Breast epithelium (tissue), 4 donors: ENCODE data around the gene OR2T11. TPM values are rescaled to one million over a fixed set of nuclear protein-coding genes. Genes with fewer than 3 reads are reported as not detected.
"Not testable (repeated sequence)": the region's sequence is repeated elsewhere in the genome, so short reads cannot be mapped to it uniquely, and the experiment has no call there.

ENCODE experiments used
- DNase-seq, 2 donors: peaks; one replicate each; pipeline ENCODE4 v3.0.0-alpha.2; 2019; ENCODE audit warnings: low spot score in 2 of 2
- H3K27ac ChIP-seq, 2 donors: fragments of 200-600 bp; sonication (generic) in 1 of 2; one replicate each; pipeline ENCODE4 v1.5.1; 2016 to 2019; ENCODE audit warnings: mild to moderate bottlenecking in 1 of 2
- H3K27me3 ChIP-seq, 2 donors: fragments of 200-600 bp; sonication (generic) in 1 of 2; one replicate each; pipeline versions ENCODE4 v1.5.1 to v1.6.0; 2017 to 2019; ENCODE audit warnings: control low read depth in 1 of 2, mild to moderate bottlenecking in 1 of 2
- H3K36me3 ChIP-seq: fragments of 200-600 bp; one replicate; pipeline ENCODE4 v1.5.1; 2019
- H3K4me1 ChIP-seq, 2 donors: fragments of 200-600 bp; sonication (generic); one replicate each; pipeline ENCODE4 v1.5.1; 2016 to 2019; ENCODE audit warnings: control low read depth in 1 of 2
- H3K4me3 ChIP-seq, 3 donors: fragments of 200-600 bp; sonication (generic); 1 replicate in 2 of 3; 2 replicates in 1 of 3; pipeline ENCODE4 v1.5.1; 2016 to 2019; ENCODE audit warnings: mild to moderate bottlenecking in 3 of 3, moderate library complexity in 2 of 3
- H3K9me3 ChIP-seq, 2 donors: fragments of 200-600 bp; sonication (generic) in 1 of 2; one replicate each; pipeline ENCODE4 v1.5.1; 2016 to 2019; ENCODE audit warnings: control low read depth in 1 of 2
- CTCF ChIP-seq, 3 donors: fragments of 450-650 bp; IDR thresholded peaks; one replicate each; pipeline ENCODE4 v1.5.1; 2016 to 2017; ENCODE audit warnings: antibody characterized with exemption in 3 of 3, mild to moderate bottlenecking in 3 of 3, moderate library complexity in 3 of 3
- POLR2A ChIP-seq: fragments of 450-650 bp; IDR thresholded peaks from one replicate; pipeline ENCODE4 v1.6.1; 2016; ENCODE audit warnings: antibody characterized with exemption, mild to moderate bottlenecking, moderate library complexity
- POLR2AphosphoS5 ChIP-seq, 3 donors: sonication (generic); formaldehyde crosslinking; IDR thresholded peaks; one replicate each; pipeline ENCODE4 v1.6.1; 2017; ENCODE audit warnings: antibody characterized with exemption in 3 of 3
- intact Hi-C: fragments of 100-400 bp; cut with DNase I; formaldehyde crosslinking; loops from one replicate; pipeline ENCODE4 v1.15.1; 2023; ENCODE audit warnings: low total_unique reads
- total RNA-seq, 3 donors: library from RNA; depleted of rRNA; stranded (reverse); fragments of >200 nt; gene quantifications; one replicate each; pipeline ENCODE4 v1.1.0, GENCODE V29; 2016

OR2T11 gene
- total RNA-seq, 3 donors from 2014 or later: not detected

GRCh38 chr1:248589334-248589733 lies 45.6 kb downstream of the OR2T11 start:
- Histone ChIP-seq H3K27me3 (no peaks in the 10 kb centered on the region), H3K36me3 (no peaks in the 10 kb centered on the region)

GRCh38 chr1:248585266-248585665 lies 49.6 kb downstream of the OR2T11 start:
- no peaks in the 10 kb centered on the region for H3K9me3 ChIP-seq
- no peaks in the 10 kb centered on the region for H3K27me3 ChIP-seq
- no peaks in the 10 kb centered on the region for H3K4me1 ChIP-seq
- H3K36me3 ChIP-seq: no peaks in the 10 kb centered on the region
- intact Hi-C loops: no loop called here
- DNase-seq: no peak
- TF ChIP-seq POLR2AphosphoS5 (IDR thresholded peaks at IDR 0.05) (no peak), POLR2A (no peak), CTCF (IDR thresholded peaks at IDR 0.05) (no peak)
- no peak overlapping the region for H3K4me3 ChIP-seq
- no peak overlapping the region for H3K27ac ChIP-seq

More at GRCh38 chr1:248589334-248589733, 45.6 kb downstream of the OR2T11 start:
- TF ChIP-seq POLR2A: no peak
- TF ChIP-seq POLR2AphosphoS5 (IDR thresholded peaks at IDR 0.05): no peak
- no peak for TF ChIP-seq CTCF (IDR thresholded peaks at IDR 0.05)
- no peaks in the 10 kb centered on the region for H3K4me1 ChIP-seq
- no peak for DNase-seq
- H3K27ac ChIP-seq: no peak overlapping the region
- intact Hi-C loops: no loop called here
- H3K4me3 ChIP-seq: no peak overlapping the region
- H3K9me3 ChIP-seq: no peaks in the 10 kb centered on the region

DNA sequence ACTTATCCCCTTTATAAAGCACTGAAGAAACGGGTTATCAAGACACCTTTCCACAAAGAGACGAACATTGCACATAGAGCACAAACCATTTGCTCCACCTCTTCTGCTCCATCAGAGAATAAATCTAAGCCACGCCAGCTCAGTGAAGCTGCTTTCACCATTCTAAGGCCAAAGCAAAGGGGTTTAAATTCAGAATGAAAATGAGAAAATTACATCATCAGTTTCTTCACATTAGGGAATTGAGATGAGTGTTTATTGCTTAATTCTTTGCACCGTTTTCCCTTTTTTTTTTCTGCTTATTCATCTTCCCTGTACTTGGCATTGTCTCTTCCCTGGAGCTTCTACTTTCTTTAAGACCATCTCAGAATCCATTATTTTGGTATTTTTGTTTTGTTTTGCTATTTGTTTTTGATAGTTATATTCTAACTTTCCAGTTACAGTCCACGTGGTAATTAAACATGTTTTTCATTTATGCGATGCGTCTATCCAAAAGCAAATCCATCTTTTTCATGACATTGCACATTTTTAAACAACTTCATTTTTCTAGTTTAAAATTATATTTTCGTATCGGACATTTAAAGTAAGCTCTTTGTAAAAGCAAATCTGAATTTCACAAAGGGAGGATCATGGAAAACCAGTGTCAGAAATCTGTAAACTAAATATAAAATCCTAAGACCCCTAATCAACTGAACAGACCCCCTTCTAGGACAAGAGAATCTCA lies 58.5 kb downstream of the OR2T11 start:
- Histone ChIP-seq H3K9me3 (peaks cover 0 to 6% of the 10 kb centered on the region in 2 donors), H3K27ac (no peak overlapping the region), H3K4me1 (no peaks in the 10 kb centered on the region), H3K4me3 (no peak overlapping the region), H3K27me3 (no peaks in the 10 kb centered on the region), H3K36me3 (no peaks in the 10 kb centered on the region)
- DNase-seq: no peak
- intact Hi-C loops: no loop called here
- no peak for TF ChIP-seq POLR2AphosphoS5 (IDR thresholded peaks at IDR 0.05)
- TF ChIP-seq CTCF (IDR thresholded peaks at IDR 0.05): no peak
- TF ChIP-seq POLR2A: no peak

GRCh38 chr1:248574657-248575056 lies 60.2 kb downstream of the OR2T11 start, which contains the start of gene OR2T34:
Gene OR2T34, minus strand, starts transcription at chr1:248574757. Its CDS starts 0 bp downstream, at chr1:248574757.
- H3K27me3 ChIP-seq, H3K4me3 ChIP-seq, H3K9me3 ChIP-seq, DNase-seq, H3K36me3 ChIP-seq, H3K4me1 ChIP-seq, H3K27ac ChIP-seq, intact Hi-C loops: not testable (repeated sequence)

DNA sequence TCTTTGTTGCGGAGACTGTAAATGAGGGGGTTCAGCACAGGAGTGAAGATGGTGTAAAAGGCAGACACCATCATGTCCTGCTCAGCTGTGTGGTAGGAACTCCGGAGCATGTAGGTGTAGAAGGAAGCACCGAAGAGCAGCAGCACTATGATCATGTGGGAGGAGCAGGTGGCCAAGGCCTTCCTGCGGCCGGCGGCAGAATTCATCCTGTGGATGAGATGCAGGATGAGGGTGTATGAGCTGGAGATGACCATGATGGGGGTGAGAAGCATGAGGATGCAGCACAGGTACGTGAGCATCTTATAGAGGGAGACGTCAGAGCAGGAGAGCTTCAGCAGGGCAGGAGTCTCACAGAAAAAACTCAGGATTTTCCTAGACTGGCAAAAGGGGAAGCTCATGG lies 61.0 kb downstream of the OR2T11 start:
- H3K27me3 ChIP-seq, H3K36me3 ChIP-seq, H3K27ac ChIP-seq, intact Hi-C loops, H3K4me3 ChIP-seq, DNase-seq, H3K9me3 ChIP-seq, H3K4me1 ChIP-seq: not testable (repeated sequence)

Other genes starting within 250 kb of the OR2T11 start
- gene OR2T1, start 232.0 kb downstream of the OR2T11 start, total RNA-seq: not detected
- not detected for gene OR2T2, start 189.5 kb downstream of the OR2T11 start, total RNA-seq
- not detected for gene OR2T3, start 161.7 kb downstream of the OR2T11 start, total RNA-seq
- gene OR2T5, start 146.5 kb downstream of the OR2T11 start, total RNA-seq: not detected
- not detected for gene OR2G6, start 127.0 kb downstream of the OR2T11 start, total RNA-seq
- gene OR2T29, start 72.3 kb downstream of the OR2T11 start, total RNA-seq: not detected
- gene OR2T34, start 60.3 kb downstream of the OR2T11 start, total RNA-seq: not detected
- gene OR2T10, start 37.4 kb downstream of the OR2T11 start, total RNA-seq: not detected
- not detected for gene OR2T35, start 10.2 kb upstream of the OR2T11 start, total RNA-seq
- gene OR2T27, start 20.4 kb upstream of the OR2T11 start, total RNA-seq: not detected
- not detected for gene OR14I1, start 67.7 kb upstream of the OR2T11 start, total RNA-seq
- gene LYPD8, start 120.7 kb upstream of the OR2T11 start, total RNA-seq: 1 to 10 TPM in 1 of 3 donors, not detected in 2; 1.6 TPM
- 10 to 100 TPM; 11.5 to 18.9 (median 13.4) TPM for gene SH3BP5L, start 190.8 kb upstream of the OR2T11 start, total RNA-seq
- gene ZNF672, start 203.1 kb upstream of the OR2T11 start, total RNA-seq: 10 to 100 TPM; 23.2 to 31.6 (median 27.2) TPM
- gene ZNF692, start 224.0 kb upstream of the OR2T11 start, total RNA-seq: 10 to 100 TPM; 11.5 to 84.3 (median 77.7) TPM